ENCODE data around the gene HECW1. TPM values are rescaled to one million over a fixed set of nuclear protein-coding genes. Genes with fewer than 3 reads are reported as not detected.

Gene HECW1
- total RNA-seq, 4 donors from 2014 or later: 0.09 to 0.32 (median 0.12) TPM

DNA sequence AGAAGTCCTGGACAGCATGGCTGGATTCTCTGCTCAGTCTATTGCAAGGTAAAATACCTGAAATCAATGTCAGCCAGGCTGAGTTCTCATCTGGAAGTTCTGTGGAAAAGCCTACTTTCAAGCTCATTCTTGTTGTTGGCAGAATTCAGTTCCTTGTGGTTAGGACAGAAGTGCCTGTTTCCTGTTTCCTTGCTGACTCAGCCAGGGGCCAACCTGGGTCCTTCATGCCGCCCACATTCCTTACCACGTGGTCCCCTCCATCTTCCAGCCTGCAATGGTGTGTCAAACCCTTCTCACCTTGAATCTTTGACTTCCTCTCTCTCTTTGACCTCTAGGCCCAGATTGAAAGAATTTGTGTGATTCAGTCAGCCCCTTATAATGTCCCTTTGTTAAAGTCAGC is 273.4 kb downstream of the HECW1 start:
- TF ChIP-seq, protein P1, sequence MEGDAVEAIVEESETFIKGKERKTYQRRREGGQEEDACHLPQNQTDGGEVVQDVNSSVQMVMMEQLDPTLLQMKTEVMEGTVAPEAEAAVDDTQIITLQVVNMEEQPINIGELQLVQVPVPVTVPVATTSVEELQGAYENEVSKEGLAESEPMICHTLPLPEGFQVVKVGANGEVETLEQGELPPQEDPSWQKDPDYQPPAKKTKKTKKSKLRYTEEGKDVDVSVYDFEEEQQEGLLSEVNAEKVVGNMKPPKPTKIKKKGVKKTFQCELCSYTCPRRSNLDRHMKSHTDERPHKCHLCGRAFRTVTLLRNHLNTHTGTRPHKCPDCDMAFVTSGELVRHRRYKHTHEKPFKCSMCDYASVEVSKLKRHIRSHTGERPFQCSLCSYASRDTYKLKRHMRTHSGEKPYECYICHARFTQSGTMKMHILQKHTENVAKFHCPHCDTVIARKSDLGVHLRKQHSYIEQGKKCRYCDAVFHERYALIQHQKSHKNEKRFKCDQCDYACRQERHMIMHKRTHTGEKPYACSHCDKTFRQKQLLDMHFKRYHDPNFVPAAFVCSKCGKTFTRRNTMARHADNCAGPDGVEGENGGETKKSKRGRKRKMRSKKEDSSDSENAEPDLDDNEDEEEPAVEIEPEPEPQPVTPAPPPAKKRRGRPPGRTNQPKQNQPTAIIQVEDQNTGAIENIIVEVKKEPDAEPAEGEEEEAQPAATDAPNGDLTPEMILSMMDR (IDR thresholded peaks at IDR 0.05): no peak
- no peak for DNase-seq (ENCODE audit: low spot score)
- no peak for ATAC-seq (ENCODE audit: low FRiP score)

DNA sequence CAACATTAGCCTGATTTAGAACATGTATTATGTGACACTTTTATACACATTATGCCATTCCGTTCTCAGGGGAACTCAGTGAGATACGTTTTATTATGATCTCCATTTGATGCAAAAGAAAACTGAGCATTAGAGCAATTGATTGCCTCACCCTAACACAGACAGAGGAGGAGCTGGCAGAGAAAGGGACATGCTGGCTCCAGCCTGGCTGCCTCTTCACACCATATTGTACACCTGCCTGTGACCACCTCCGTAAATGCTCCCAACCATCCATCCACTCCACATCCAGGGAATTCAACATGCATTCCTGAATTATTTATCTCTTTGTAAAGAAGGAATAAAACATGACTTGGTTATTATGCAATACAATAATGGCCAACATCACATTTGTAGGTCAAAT is 275.5 kb downstream of the HECW1 start:
- DNase-seq (ENCODE audit: low spot score): no peak
- TF ChIP-seq, protein P1 (IDR thresholded peaks at IDR 0.05): no peak
- no peak for ATAC-seq (ENCODE audit: low FRiP score)

DNA sequence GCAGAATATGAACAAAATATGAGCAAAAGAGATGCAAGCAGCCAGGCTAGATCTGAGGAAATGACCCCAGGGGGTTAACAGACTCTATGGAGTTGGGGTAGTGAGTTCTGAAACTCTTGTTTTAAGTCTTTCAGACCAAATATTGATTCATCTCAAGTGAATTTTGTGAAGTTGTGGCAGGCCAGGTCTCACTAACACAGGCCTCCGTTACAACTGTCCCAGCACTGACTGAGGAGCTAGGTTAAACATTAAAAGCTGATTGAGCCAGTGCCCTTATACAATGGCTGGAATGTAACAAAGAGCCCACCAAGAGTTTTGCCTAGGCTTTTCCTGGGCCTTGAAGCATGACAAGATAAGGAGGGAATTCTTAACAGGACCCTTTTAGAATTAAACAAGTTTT is 278.1 kb downstream of the HECW1 start:
- TF ChIP-seq, protein P1 (IDR thresholded peaks at IDR 0.05): no peak
- ATAC-seq (ENCODE audit: low FRiP score): no peak
- no peak for DNase-seq (ENCODE audit: low spot score)

DNA sequence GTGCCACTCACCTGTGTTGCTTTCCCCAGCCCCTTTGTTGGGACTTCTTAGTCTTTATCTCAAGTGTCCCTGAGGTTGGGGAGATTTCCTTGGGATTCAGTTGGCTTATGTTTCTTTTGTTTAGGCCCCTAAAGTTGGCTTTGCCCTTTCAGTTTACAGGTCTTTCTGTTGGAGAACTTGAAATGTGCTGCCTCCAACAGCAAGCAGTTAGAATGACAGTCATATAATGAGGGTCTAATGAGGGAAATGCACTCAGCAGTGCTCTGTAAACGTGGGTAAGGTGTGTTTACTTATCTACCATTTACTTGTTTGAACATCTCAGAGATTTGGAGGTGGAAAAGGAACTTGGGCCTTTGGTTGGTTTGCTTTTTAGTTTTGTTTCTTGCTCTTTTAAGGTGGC is 279.1 kb downstream of the HECW1 start:
- TF ChIP-seq, protein P1 (IDR thresholded peaks at IDR 0.05): no peak
- DNase-seq (ENCODE audit: low spot score) (no peak), ATAC-seq (ENCODE audit: low FRiP score) (no peak)

DNA sequence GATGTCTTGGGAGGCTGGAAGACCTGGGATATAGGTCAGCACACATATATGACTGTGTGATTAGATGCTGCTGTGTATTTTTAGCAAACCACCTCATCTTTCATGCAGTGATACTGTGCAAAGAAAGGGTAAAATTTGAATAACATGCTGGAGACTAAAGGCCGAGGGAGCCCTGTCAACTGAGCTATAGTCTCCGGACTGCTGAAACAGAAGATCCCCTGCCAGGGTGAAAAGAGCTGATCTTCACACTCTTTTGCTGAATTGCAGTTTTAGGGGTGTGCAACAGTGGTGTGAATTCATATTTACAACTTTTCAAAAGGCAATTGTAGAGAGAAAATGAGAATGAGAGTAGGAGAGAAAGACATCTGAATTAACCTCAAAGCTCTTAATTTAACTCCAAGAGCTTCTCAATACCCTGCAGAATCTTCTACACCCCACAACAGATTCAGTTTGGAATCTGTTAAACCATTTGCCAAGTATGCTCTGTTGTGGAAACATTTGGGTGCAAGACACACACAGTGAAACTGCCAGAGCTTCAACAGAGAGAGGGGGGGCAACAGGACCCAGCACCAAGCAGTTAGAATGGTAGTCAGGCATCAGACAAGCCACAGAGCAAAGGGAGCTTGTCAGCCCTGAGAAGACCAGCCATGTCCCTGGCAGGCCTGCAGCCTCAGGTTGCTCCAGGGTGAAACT is 280.3 kb downstream of the HECW1 start:
- no peak for DNase-seq (ENCODE audit: low spot score)
- TF ChIP-seq, protein P1 (IDR thresholded peaks at IDR 0.05): no peak
- ATAC-seq (ENCODE audit: low FRiP score): no peak

DNA sequence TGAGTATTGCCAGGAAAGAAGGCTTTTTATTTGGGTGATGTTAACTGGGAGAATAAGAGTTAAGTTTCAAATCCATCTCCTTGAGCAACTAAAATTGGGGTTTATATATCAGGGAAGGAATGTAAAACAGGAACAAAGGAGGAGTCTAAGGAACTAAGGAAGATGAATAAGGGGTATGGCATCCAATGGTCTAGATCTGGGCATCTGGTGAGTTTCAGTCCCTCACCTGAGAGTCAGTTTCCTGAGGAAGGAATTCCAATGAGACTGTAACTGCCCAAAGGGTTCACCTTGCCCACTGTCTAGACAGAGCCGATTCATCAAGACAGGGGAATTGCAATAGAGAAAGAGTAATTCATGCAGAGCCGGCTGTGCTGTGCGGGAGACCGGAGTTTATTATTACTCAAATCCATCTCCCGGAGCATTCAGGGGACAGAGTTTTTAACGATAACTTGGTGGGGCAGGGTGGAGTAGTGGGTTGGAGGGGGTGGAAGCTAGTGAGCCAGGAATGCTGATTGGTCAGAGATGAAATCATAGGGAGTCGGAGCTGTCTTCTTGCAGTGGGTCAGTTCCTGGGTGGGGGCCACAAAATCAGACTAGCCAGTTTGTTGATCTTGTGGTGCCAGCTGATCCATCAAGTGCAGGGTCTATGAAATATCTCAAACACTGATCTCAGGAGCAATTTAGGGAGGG is 282.1 kb downstream of the HECW1 start:
- ATAC-seq (ENCODE audit: low FRiP score) (no peak), DNase-seq (ENCODE audit: low spot score) (no peak)
- TF ChIP-seq, protein P1 (IDR thresholded peaks at IDR 0.05): no peak

DNA sequence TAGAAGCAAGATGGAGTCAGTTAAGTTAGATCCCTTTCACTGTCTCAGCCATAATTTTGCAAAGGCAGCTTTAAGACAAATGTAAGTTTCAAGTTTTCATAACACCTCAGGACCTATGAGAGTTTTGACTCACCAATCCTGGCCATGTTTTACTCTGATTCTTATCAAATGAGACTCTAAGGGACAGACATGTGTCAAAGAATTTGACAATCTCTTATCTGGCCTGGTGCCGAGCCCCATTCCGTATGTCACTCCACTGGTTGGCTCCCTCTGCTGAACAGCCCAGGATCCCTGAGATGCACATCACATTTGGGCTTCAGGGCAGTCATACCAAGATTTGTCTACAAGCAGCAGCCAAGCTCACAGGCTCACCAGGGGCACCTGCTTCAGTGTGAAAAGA is 282.9 kb downstream of the HECW1 start:
- TF ChIP-seq, protein P1 (IDR thresholded peaks at IDR 0.05): no peak
- ATAC-seq (ENCODE audit: low FRiP score) (no peak), DNase-seq (ENCODE audit: low spot score) (no peak)
